ENCODE measurements around the gene SNED1.

DNA sequence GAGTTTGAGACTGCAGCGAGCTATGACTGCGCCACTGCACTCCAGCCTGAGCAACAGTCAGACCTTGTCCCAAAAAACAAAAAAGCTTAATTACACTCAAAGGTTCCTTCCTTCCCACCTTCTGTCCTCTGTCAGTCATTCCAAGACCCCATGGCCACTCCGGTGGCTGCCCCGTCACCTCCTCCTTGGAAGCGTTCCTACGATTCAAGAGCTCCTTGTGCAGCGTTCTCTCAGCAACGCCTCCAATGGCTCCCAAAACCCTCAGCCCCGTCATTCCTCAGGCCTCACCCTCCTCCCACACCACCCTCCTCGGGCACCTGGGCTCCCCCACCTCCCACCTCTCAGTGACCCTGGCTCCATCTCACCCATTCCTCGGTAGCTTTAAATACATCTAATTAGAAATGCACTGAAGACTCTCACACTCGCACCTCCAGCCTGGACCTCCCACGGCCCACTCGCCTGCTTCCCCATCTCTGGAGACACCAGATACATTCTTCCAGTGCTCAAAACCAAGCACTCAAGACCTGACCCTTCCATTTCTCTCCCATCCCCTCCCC lies 142.9 kb downstream of the SNED1 start:
- TF ChIP-seq, protein P1, sequence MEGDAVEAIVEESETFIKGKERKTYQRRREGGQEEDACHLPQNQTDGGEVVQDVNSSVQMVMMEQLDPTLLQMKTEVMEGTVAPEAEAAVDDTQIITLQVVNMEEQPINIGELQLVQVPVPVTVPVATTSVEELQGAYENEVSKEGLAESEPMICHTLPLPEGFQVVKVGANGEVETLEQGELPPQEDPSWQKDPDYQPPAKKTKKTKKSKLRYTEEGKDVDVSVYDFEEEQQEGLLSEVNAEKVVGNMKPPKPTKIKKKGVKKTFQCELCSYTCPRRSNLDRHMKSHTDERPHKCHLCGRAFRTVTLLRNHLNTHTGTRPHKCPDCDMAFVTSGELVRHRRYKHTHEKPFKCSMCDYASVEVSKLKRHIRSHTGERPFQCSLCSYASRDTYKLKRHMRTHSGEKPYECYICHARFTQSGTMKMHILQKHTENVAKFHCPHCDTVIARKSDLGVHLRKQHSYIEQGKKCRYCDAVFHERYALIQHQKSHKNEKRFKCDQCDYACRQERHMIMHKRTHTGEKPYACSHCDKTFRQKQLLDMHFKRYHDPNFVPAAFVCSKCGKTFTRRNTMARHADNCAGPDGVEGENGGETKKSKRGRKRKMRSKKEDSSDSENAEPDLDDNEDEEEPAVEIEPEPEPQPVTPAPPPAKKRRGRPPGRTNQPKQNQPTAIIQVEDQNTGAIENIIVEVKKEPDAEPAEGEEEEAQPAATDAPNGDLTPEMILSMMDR (conservative IDR thresholded peaks at IDR 0.05; ENCODE audit: low read length), result no peak
- TF ChIP-seq EZH2phosphoT487 (IDR thresholded peaks at IDR 0.05; ENCODE audit: borderline replicate concordance), result no peak

Measured in Loucy (cell line).